ENCODE results near the gene PCNX3. TPM values are rescaled to one million over a fixed set of nuclear protein-coding genes. Genes with fewer than 3 reads are reported as not detected.

PCNX3 gene
- total and polyA plus RNA-seq, 2 donors (not counting 3 experiments of a cell fraction or from before 2014, with no cell fraction given) = 42.6 to 53.9 TPM

- Histone ChIP-seq H3K4me2 (ENCODE audit: insufficient read depth, low read length) (no peak overlapping the region), H3K9ac (replicated peaks; ENCODE audit: extremely low read depth, insufficient read depth, low read length) (no peak overlapping the region), H3K27me3 (ENCODE audit: control insufficient read depth in 2 of 2, insufficient read depth in 2 of 2, low read length in 2 of 2) (no peaks in the 10 kb centered on the region), H3K27ac (ENCODE audit: insufficient read depth, low read depth, low read length) (no peak overlapping the region), H3K79me2 (ENCODE audit: control insufficient read depth, insufficient read depth, low read length) (no peaks in the 10 kb centered on the region), H3K4me3 (replicated peaks in 1 of 3; ENCODE audit: insufficient read depth in 1 of 3, low read depth in 1 of 3, low read length in 3 of 3) (no peak overlapping the region), H4K20me1 (replicated peaks; ENCODE audit: control insufficient read depth, extremely low read depth, insufficient read depth, low read length) (no peaks in the 10 kb centered on the region), H3K9me1 (replicated peaks; ENCODE audit: control insufficient read depth, extremely low read depth, insufficient read depth, low read length) (no peaks in the 10 kb centered on the region), H2AFZ (ENCODE audit: low read depth, low read length) (no peak overlapping the region), H3K9me3 (replicated peaks; ENCODE audit: control insufficient read depth, insufficient read depth, low read length) (no peaks in the 10 kb centered on the region), H3K4me1 (ENCODE audit: control insufficient read depth, extremely low read depth, insufficient read depth, low read length) (peaks cover 23% of the 10 kb centered on the region), H3K36me3 (ENCODE audit: control insufficient read depth in 2 of 2, extremely low read depth in 1 of 2, insufficient read depth in 2 of 2, low read length in 2 of 2) (peaks cover 0 to 39% of the 10 kb centered on the region in 2 experiments)
- dilution Hi-C loops (cut with MboI; ENCODE audit: extremely low pct_ligation_motif_present, low sequenced_read_pairs) = no loop called here
- TSS peak; percentile 0 for BruUV-seq (replicated peaks)
- CTCF ChIA-PET = interaction anchor here (0.5 to 8.0 kb wide), 2 partner anchors 12 to 168 kb away, joined by 3 to 44 read pairs; partner anchors contain the start of gene SIPA1
- FAIRE-seq (no peak), DNase-seq (ENCODE audit: low read depth, low spot score) (no peak)
- intact Hi-C loops (cut with micrococcal nuclease) = no loop called here
- TF ChIP-seq POLR2AphosphoS5 (IDR thresholded peaks at IDR 0.05; ENCODE audit: insufficient read depth, low read depth, low read length) (no peak), POLR2A (IDR thresholded peaks at IDR 0.05; ENCODE audit: low read depth, low read length) (no peak), MYC (IDR thresholded peaks at IDR 0.05; ENCODE audit: low read depth, low read length) (no peak), EZH2 (IDR thresholded peaks at IDR 0.05; ENCODE audit: borderline replicate concordance, low read depth, low read length, severe bottlenecking) (no peak), JUN (IDR thresholded peaks at IDR 0.05; ENCODE audit: borderline replicate concordance, insufficient read depth, insufficient read length, low read depth) (no peak), FOS (IDR thresholded peaks at IDR 0.05; ENCODE audit: borderline replicate concordance, insufficient read depth, low read length) (no peak), GATA2 (IDR thresholded peaks at IDR 0.05; ENCODE audit: insufficient read depth, insufficient read length, low read depth, low read length) (no peak), CTCF (IDR thresholded peaks at IDR 0.05; ENCODE audit: extremely low read depth in 1 of 2, insufficient read depth in 1 of 2, low read depth in 1 of 2, low read length in 2 of 2) (no peak)
- TF ChIP-seq, protein P1, sequence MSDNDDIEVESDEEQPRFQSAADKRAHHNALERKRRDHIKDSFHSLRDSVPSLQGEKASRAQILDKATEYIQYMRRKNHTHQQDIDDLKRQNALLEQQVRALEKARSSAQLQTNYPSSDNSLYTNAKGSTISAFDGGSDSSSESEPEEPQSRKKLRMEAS (IDR thresholded peaks at IDR 0.05; ENCODE audit: insufficient read depth, insufficient read length) = no peak
- POLR2A ChIA-PET = interaction anchor here (1.2 to 1.5 kb wide), 2 partner anchors 12 kb away, joined by 4 read pairs; partner anchors contain the start of genes RELA and SIPA1
Observed at GRCh38 chr11:65649656-65650546, 34.3 kb downstream of the PCNX3 start.
